CD14-positive monocyte (primary cell): ENCODE results near the gene PLCB3. TPM values are rescaled to one million over a fixed set of nuclear protein-coding genes. Genes with fewer than 3 reads are reported as not detected.

Source experiments
- DNase-seq, 3 donors: peaks; one replicate each; pipeline ENCODE4 v3.0.0-alpha.2; 2011 to 2022
- H2AFZ ChIP-seq: 2 replicates; pipeline ENCODE4 v1.6.0; 2012; ENCODE audit warnings: mild to moderate bottlenecking, low read depth, low read length, inconsistent platforms; ENCODE audit not compliant: insufficient read depth, poor library complexity, severe bottlenecking
- H3K27ac ChIP-seq, 2 donors: 1 replicate in 1 of 2; 2 replicates in 1 of 2; pipeline ENCODE4 v1.5.1; 2012 to 2013; ENCODE audit warnings: low read length in 2 of 2, control low read depth in 1 of 2, inconsistent platforms in 1 of 2, low read depth in 1 of 2, mild to moderate bottlenecking in 1 of 2
- H3K27me3 ChIP-seq, 2 donors: one replicate each; pipeline versions ENCODE4 v1.6.0 to v1.6.1; 2011 to 2013; ENCODE audit warnings: low read length in 2 of 2; ENCODE audit not compliant: control insufficient read depth in 2 of 2, insufficient read depth in 2 of 2
- H3K36me3 ChIP-seq, 2 donors: replicated peaks in 1 of 2; 1 replicate in 1 of 2; 2 replicates in 1 of 2; pipeline versions ENCODE4 v1.5.1 to v1.6.1; 2012 to 2013; ENCODE audit warnings: low read length in 2 of 2, control low read depth in 1 of 2, inconsistent platforms in 1 of 2, mild to moderate bottlenecking in 1 of 2; ENCODE audit not compliant: insufficient read depth in 2 of 2, control insufficient read depth in 1 of 2
- H3K4me1 ChIP-seq, 2 donors: 1 replicate in 1 of 2; 2 replicates in 1 of 2; pipeline versions ENCODE4 v1.5.1 to v1.6.1; 2012 to 2013; ENCODE audit warnings: low read length in 2 of 2, control low read depth in 1 of 2, inconsistent platforms in 1 of 2, mild to moderate bottlenecking in 1 of 2, moderate library complexity in 1 of 2; ENCODE audit not compliant: insufficient read depth in 2 of 2, control insufficient read depth in 1 of 2
- H3K4me2 ChIP-seq: replicated peaks from 2 replicates; pipeline ENCODE3; 2012; ENCODE audit warnings: low read length, moderate library complexity, mild to moderate bottlenecking; ENCODE audit not compliant: poor library complexity, severe bottlenecking; ENCODE audit errors: extremely low read depth
- H3K4me3 ChIP-seq, 3 experiments: fragments of 200-600 bp in 1 of 3; sonication (generic) in 1 of 3; replicated peaks in 1 of 3; 1 replicate in 2 of 3; 2 replicates in 1 of 3; pipeline ENCODE4 v1.5.1; 2011 to 2013; ENCODE audit warnings: low read length in 3 of 3, mild to moderate bottlenecking in 3 of 3, control low read depth in 2 of 3, low read depth in 2 of 3, inconsistent platforms in 1 of 3, moderate library complexity in 1 of 3
- H3K79me2 ChIP-seq: 2 replicates; pipeline ENCODE4 v1.6.0; 2012; ENCODE audit warnings: mild to moderate bottlenecking, control low read depth, inconsistent platforms, low read length, moderate library complexity; ENCODE audit not compliant: insufficient read depth
- H3K9ac ChIP-seq: 2 replicates; pipeline ENCODE4 v1.6.0; 2017; ENCODE audit warnings: low read length, mild to moderate bottlenecking; ENCODE audit not compliant: insufficient read depth, poor library complexity, severe bottlenecking
- H3K9me3 ChIP-seq, 2 donors: replicated peaks in 1 of 2; 1 replicate in 1 of 2; 2 replicates in 1 of 2; pipeline versions ENCODE4 v1.5.1 to v1.6.1; 2012 to 2013; ENCODE audit warnings: low read length in 2 of 2, control low read depth in 1 of 2; ENCODE audit not compliant: control insufficient read depth in 1 of 2, insufficient read depth in 1 of 2
- H4K20me1 ChIP-seq: 2 replicates; pipeline ENCODE4 v1.6.0; 2012; ENCODE audit warnings: mild to moderate bottlenecking, low read length, control low read depth, moderate library complexity; ENCODE audit not compliant: insufficient read depth
- H3K27ac Mint-ChIP-seq, 7 donors: one replicate each; pipeline ENCODE4 v1.8.0; 2020; ENCODE audit warnings: mild to moderate bottlenecking in 7 of 7, mixed read lengths in 7 of 7, moderate library complexity in 6 of 7, inconsistent platforms in 2 of 7
- H3K27me3 Mint-ChIP-seq, 3 donors: one replicate each; pipeline ENCODE4 v1.8.0; 2021 to 2022; ENCODE audit warnings: low read depth in 3 of 3, mild to moderate bottlenecking in 3 of 3, mixed read lengths in 3 of 3, moderate library complexity in 3 of 3, inconsistent platforms in 1 of 3
- H3K36me3 Mint-ChIP-seq, 2 donors: one replicate each; pipeline ENCODE4 v1.8.0; 2020; ENCODE audit warnings: mixed read lengths in 2 of 2, inconsistent platforms in 1 of 2, mild to moderate bottlenecking in 1 of 2
- H3K4me1 Mint-ChIP-seq: one replicate; pipeline ENCODE4 v1.8.0; 2020; ENCODE audit warnings: mild to moderate bottlenecking, mixed read lengths
- H3K4me3 Mint-ChIP-seq, 2 donors: one replicate each; pipeline ENCODE4 v1.8.0; 2020; ENCODE audit warnings: mild to moderate bottlenecking in 2 of 2, mixed read lengths in 2 of 2, moderate library complexity in 1 of 2
- H3K9me3 Mint-ChIP-seq, 7 donors: one replicate each; pipeline ENCODE4 v1.8.0; 2020 to 2022; ENCODE audit warnings: mixed read lengths in 7 of 7, mild to moderate bottlenecking in 6 of 7, moderate library complexity in 6 of 7, inconsistent platforms in 2 of 7
- CTCF ChIP-seq: fragments of 200-600 bp; IDR thresholded peaks from one replicate; pipeline ENCODE4 v1.8.0; 2022; ENCODE audit warnings: antibody characterized with exemption, mild to moderate bottlenecking
- WGBS: methylation state at CpG from one replicate; pipeline ENCODE4 v1.1.5; 2013; ENCODE audit warnings: missing lambda C conversion rate; ENCODE audit not compliant: insufficient coverage; 5-methylcytosine and 5-hydroxymethylcytosine counted together
- intact Hi-C, 2 donors: fragments of 100-400 bp; cut with micrococcal nuclease; formaldehyde crosslinking; loops; one replicate each; pipeline versions ENCODE4 v1.15.0 to v1.15.1; 2023
- polyA plus RNA-seq, 3 donors: library from polyadenylated mRNA; depleted of rRNA in 1 of 3; unstranded in 2 of 3; stranded (reverse) in 1 of 3; fragments of 300-500 nt in 2 of 3; fragments of >200 nt in 1 of 3; fragmentation: Illumina TruSeq in 2 of 3; gene quantifications; 1 replicate in 2 of 3; 2 replicates in 1 of 3; pipeline ENCODE4 v1.2.3, GENCODE V29; 2012 to 2021

Gene PLCB3
- polyA plus RNA-seq, 3 donors: 1.1 to 17.8 (median 1.4) TPM

- Histone ChIP-seq H3K27me3 (peaks cover 69 to 87% of the 10 kb centered on the region in 2 donors), H2AFZ (no peak overlapping the region), H3K36me3 (no peaks in the 10 kb centered on the region), H3K9ac (no peak overlapping the region), H4K20me1 (no peaks in the 10 kb centered on the region), H3K4me3 (no peak overlapping the region), H3K27ac (no peak overlapping the region), H3K9me3 (peaks cover 3 to 48% of the 10 kb centered on the region in 2 donors), H3K4me2 (no peak overlapping the region), H3K4me1 (peaks cover 27 to 36% of the 10 kb centered on the region in 2 donors), H3K79me2 (no peaks in the 10 kb centered on the region)
- Mint-ChIP-seq H3K4me1 (peaks cover 30% of the 10 kb centered on the region), H3K9me3 (peaks cover 0 to 43% (median 9%) of the 10 kb centered on the region in 7 donors), H3K36me3 (peaks cover 5 to 20% of the 10 kb centered on the region in 2 donors), H3K27me3 (peaks cover 85 to 98% (median 96%) of the 10 kb centered on the region in 3 donors), H3K27ac (no peak overlapping the region), H3K4me3 (peak overlapping the region in 1 of 2 donors; percentile 91)
- 7% methylated on average over 24 of the region's 34 CpGs for WGBS
- DNase-seq: no peak
- TF ChIP-seq CTCF: no peak
- intact Hi-C loops: no loop called here
Observed at GRCh38 chr11:64296830-64297698, 45.7 kb downstream of the PLCB3 start.

- H3K4me3 ChIP-seq: no peak overlapping the region
- peak overlapping the region in 1 of 2 donors; percentile 91 for H3K4me3 Mint-ChIP-seq
- no peak overlapping the region for H3K4me2 ChIP-seq
- H4K20me1 ChIP-seq: no peaks in the 10 kb centered on the region
- H3K4me1 ChIP-seq: peaks cover 22 to 30% of the 10 kb centered on the region in 2 donors
- H3K27ac Mint-ChIP-seq: peak overlapping the region in 1 of 7 donors; percentile 7
- WGBS: 24% methylated on average over 17 of the region's 18 CpGs
- no peak for TF ChIP-seq CTCF
- H3K79me2 ChIP-seq: no peaks in the 10 kb centered on the region
- peaks cover 3 to 43% of the 10 kb centered on the region in 2 donors for H3K9me3 ChIP-seq
- H3K36me3 ChIP-seq: no peaks in the 10 kb centered on the region
- H3K9ac ChIP-seq: no peak overlapping the region
- H3K36me3 Mint-ChIP-seq: peaks cover 5 to 20% of the 10 kb centered on the region in 2 donors
- H3K9me3 Mint-ChIP-seq: peaks cover 0 to 37% (median 9%) of the 10 kb centered on the region in 7 donors
- peaks cover 30% of the 10 kb centered on the region for H3K4me1 Mint-ChIP-seq
- H2AFZ ChIP-seq: no peak overlapping the region
- peaks cover 84 to 94% (median 91%) of the 10 kb centered on the region in 3 donors for H3K27me3 Mint-ChIP-seq
- peaks cover 66 to 80% of the 10 kb centered on the region in 2 donors for H3K27me3 ChIP-seq
- no peak for DNase-seq
- no peak overlapping the region for H3K27ac ChIP-seq
- intact Hi-C loops: no loop called here
Observed at GRCh38 chr11:64297699-64298358, 46.5 kb downstream of the PLCB3 start.
